COR-L47 (cell line): Measurements from ENCODE around the gene COMMD2.
A peak's percentile ranks its signal among the peaks of the same experiment; 100 is the strongest.

Experiments
- DNase-seq: peaks from one replicate; lab custom pipeline; 2025; lab: John Stamatoyannopoulos, UW

COMMD2 gene

GRCh38 chr3:149763565-149764195 lies 11.4 kb upstream of the COMMD2 start:
- no peak for DNase-seq

- no peak for DNase-seq
Measured at GRCh38 chr3:149753717-149754116, 1.4 kb upstream of the COMMD2 start.

GRCh38 chr3:149752788-149753136 lies 473 bp upstream of the COMMD2 start:
- DNase-seq, result no peak

- no peak for DNase-seq
Measured at GRCh38 chr3:149751551-149751950, 738 bp downstream of the COMMD2 start.

- DNase-seq, result no peak
Measured at GRCh38 chr3:149744606-149745005, 7.7 kb downstream of the COMMD2 start.

GRCh38 chr3:149744151-149744550 lies 8.1 kb downstream of the COMMD2 start:
- DNase-seq, result no peak

- DNase-seq, result no peak
Measured at GRCh38 chr3:149739396-149739795, 12.9 kb downstream of the COMMD2 start.

- DNase-seq, result no peak
Measured at GRCh38 chr3:149738876-149739275, 13.4 kb downstream of the COMMD2 start.

- DNase-seq, result no peak
Measured at GRCh38 chr3:149736953-149737205, 15.4 kb downstream of the COMMD2 start.

- no peak for DNase-seq
Measured at GRCh38 chr3:149736175-149736952, 15.9 kb downstream of the COMMD2 start.

- DNase-seq, result no peak
Measured at GRCh38 chr3:149732234-149732633, 20.1 kb downstream of the COMMD2 start.

- DNase-seq, result no peak
Measured at GRCh38 chr3:149727656-149728055, 24.6 kb downstream of the COMMD2 start.

GRCh38 chr3:149726716-149727407 lies 25.4 kb downstream of the COMMD2 start:
- no peak for DNase-seq

GRCh38 chr3:149723781-149724180 lies 28.5 kb downstream of the COMMD2 start:
- no peak for DNase-seq

GRCh38 chr3:149720918-149721317 lies 31.4 kb downstream of the COMMD2 start:
- DNase-seq, result no peak

GRCh38 chr3:149717391-149718056 lies 34.8 kb downstream of the COMMD2 start:
- peak; percentile 51 for DNase-seq

GRCh38 chr3:149716984-149717383 lies 35.3 kb downstream of the COMMD2 start:
- DNase-seq, result no peak

- DNase-seq, result no peak
Measured at GRCh38 chr3:149715247-149715646, 37.0 kb downstream of the COMMD2 start.

GRCh38 chr3:149713730-149714654 lies 38.3 kb downstream of the COMMD2 start:
- DNase-seq, result no peak

- no peak for DNase-seq
Measured at GRCh38 chr3:149706905-149707304, 45.4 kb downstream of the COMMD2 start.

- DNase-seq, result no peak
Measured at GRCh38 chr3:149705416-149705815, 46.9 kb downstream of the COMMD2 start.

- DNase-seq, result no peak
Measured at GRCh38 chr3:149703466-149703865, 48.8 kb downstream of the COMMD2 start.
